IPS-NIHi7 (cell line): ENCODE data around the gene SLC29A3.

Experiments
- DNase-seq: peaks from one replicate; pipeline ENCODE4 v3.0.0; 2012; ENCODE audit warnings: mixed read lengths; ENCODE audit errors: extremely low spot score

SLC29A3 gene

DNA sequence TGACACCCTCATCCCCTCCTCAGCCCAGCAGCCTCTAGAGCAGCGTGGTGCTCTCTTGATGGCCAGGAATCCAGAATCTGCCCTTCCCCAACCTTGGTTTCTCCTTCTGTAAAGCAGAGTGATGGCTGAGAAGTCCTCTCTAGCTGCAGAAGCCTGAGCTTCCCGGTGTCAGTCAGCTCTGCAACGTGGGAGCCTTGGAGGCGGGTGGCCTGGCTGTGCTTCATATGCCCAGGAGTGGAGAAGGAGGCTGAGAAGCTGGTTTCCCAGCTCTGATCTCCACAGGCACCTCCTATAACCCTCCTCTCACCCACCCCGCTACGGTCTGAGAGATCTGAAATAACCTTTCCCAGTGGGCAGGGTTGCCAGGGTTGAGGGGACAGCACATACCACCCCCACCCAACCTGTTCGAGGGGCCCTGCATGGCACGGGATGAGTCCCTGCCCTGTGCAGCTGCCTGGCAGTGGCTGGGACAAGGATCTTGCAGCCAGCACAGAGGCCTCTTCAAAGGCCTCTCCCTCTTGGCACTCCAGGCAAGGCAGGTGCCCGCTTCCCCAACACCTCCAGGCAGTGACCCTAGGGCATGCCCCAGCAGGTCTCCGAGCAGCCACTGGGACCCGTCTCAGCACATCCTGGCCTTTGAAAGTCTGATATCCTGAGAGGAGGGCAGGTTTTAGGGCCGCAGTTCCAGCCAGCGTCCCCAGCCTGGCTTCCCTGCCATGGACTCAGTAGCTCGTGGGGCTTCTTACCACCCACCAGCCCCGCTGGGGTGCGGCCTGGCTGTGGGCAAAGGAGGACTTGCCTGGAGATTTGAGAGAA lies 18.3 kb upstream of the SLC29A3 start:
- no peak for DNase-seq

DNA sequence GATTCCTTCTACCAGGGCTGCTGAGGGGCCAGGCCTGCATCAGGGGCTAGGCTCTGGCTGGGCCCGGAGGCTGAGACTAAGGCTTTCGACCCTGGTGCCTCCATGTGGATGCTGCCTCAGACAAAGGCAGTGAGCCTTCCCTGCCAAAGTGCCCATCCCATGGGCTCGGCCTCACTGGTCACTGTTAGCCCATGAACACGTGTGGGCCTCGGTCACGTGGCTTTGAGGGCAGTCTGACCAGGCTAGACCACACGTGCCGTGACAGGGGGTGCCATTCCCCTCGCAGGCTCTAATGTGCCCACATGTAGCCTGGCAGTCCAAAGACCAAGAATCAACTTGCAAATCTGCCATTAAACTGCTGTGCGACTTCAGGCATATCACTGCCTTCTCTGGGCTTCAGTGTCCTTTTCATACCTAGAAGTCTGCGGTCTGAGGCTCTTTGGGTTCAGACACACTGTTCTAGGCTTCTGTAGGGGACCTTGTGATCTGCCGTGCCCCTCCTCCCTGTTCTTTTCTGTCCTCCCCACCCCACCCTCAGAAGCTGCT lies 17.6 kb upstream of the SLC29A3 start:
- no peak for DNase-seq

- no peak for DNase-seq
Measured at GRCh38 chr10:71302451-71302850, 16.6 kb upstream of the SLC29A3 start.

DNA sequence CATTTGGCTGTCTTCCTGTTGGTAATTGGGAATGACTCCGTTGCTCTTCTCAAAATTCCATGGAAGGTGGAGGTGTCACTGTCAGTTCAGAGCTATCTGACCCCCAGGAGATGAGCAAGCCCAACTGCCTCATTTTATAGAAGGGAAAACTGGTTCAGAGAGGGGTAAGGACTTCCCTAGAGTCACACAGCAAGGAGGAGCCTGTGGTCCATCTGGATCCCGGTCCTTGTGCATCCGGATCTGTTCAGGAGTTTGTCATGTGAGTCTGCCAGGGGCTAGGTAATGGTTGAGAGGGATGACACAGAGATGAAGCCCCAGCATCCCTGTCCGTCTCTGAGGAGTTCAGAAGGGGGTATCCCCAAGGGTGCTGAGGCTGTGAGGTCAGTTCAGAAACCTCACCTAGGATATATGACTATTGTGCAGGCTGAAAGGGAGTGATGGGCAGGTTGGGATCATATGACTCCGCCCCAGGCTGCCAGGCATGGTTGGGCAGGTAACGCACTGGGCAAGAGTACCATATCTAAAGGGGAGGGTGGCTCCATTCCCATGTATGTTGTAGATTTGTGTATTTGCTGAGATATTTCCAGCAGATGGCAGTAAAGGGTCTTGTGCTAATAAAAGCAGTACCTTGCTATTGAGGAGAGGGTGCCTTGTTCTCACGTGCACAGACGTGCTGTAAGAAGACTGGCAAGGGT lies 16.0 kb upstream of the SLC29A3 start:
- DNase-seq: peak; percentile 56

DNA sequence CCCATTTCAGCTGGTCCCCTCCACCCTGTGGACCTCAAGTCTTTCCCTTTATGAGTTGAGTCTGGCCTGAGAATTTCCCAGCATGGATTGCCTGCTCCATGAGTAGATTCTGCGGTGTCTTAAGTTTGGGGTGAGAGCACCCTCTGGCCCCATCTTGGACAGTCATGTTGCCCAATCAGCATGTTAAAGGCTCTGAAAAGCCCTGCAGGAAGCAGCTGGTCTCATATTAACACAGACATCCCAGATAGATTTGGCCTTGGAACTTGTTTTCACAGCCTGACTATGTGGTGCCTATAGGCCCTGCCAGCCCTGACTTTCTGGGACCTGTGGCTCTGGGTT lies 15.5 kb upstream of the SLC29A3 start:
- no peak for DNase-seq

DNA sequence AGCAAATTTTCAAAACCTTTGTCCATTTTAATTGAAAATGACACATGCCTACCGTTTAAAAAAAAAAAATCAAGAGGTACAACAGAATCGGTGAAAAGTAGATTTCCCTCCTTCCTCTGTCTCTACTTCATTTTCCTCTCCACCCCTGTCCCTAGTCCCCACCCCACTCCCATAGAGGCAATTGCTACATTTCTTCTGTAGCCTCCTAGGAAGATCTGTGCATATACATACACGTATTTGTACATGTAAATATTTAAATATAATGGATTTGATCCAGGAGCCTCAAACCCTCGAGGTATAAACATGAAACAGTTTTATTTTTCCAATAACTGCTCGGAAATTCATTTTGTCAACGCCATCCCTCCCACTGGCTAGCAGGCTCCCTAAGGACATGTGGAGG lies 14.1 kb upstream of the SLC29A3 start:
- no peak for DNase-seq

DNA sequence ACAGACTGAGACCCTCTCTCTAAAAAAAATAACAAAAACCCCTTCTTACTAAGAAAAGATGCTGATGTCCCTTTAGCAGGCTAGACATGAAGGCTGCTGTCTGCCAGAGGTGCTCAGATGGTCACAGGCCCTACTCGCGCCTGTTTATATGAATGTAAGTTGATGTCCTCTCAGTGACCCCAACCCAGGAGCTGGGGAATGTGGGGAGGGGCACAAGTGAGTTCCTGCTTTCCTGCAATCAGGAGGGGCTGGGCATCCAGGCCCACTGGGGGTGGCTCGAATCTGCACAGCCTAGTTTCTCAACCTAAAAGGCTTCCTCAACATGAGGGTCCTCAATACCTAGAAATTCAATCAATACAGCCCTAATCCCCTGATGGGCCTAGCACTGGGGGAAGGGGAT lies 12.1 kb upstream of the SLC29A3 start:
- DNase-seq: no peak

DNA sequence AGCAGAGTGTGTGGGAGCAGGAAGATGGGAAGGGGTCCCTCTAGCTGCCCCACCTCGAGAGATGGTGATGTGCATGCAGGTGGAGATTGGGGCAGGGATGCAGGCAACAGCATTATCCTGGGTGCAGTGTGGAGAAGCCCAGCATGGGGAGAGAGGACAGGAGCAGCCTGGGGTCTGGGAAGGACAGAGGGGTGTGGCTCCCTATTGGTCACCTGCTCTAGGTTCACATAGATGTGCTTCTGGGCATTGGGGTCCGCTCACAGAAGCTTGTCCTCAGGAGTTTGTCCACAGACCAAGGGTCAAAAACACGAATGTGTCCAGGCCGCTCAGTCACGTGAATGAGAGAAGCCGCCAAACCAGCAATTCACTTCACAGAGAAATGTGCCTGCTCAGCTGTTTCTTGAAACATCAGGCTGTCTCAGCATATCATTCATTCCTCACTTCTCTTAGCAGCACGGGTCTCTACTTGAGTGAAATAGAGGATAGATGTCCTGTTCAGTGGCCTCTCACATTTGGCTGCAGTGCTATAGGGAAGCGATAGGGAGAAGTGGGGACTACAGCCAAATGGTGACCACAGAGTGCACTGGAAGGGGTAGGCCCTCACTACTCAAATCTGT lies 11.5 kb upstream of the SLC29A3 start:
- DNase-seq: no peak

DNA sequence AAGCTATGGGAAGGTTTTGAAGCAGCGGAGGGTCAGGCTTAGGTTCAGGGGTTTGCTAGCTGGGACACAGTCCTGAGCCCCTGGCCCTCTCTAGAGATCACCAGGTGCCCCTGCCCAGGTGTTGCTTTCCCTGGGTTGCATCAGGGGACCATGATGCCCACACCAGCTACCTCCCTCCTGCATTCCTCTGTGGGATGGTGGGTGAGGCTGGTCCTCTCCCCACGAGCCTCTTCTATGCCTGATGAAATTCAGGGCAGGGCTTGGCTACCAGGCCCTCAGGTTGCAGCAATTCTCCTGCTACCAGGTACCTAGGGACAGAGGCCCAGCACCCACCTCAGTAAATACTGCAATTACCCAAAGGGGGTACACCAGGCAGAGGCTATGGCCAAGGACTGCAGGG lies 10.8 kb upstream of the SLC29A3 start:
- DNase-seq: no peak

GRCh38 chr10:71308985-71309384 lies 10.1 kb upstream of the SLC29A3 start:
- DNase-seq: no peak

DNA sequence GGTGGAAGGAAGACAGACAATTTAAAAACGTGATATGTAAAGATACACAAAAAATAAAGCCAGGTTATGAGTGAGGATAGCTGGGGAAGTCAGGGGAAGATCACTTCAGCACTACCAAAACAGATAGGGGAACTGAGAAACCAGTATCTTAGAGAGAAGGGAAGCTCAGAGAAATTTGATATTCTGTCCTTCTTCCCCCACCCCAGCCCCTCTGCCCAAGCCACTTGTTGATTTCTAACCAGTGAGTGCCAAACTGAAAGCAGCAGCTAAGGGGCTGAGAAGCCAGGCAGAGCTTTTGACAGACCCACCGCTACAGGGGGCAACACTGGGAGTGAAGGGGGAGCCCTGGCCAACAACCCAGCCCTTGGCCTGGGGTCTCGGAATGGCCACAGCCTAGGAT lies 9.1 kb upstream of the SLC29A3 start:
- DNase-seq: no peak

GRCh38 chr10:71312220-71312619 lies 6.8 kb upstream of the SLC29A3 start:
- DNase-seq: no peak

- no peak for DNase-seq
Measured at GRCh38 chr10:71312811-71313789, 6.0 kb upstream of the SLC29A3 start.

- DNase-seq: peak; percentile 82
Measured at GRCh38 chr10:71314028-71314693, 4.9 kb upstream of the SLC29A3 start.

DNA sequence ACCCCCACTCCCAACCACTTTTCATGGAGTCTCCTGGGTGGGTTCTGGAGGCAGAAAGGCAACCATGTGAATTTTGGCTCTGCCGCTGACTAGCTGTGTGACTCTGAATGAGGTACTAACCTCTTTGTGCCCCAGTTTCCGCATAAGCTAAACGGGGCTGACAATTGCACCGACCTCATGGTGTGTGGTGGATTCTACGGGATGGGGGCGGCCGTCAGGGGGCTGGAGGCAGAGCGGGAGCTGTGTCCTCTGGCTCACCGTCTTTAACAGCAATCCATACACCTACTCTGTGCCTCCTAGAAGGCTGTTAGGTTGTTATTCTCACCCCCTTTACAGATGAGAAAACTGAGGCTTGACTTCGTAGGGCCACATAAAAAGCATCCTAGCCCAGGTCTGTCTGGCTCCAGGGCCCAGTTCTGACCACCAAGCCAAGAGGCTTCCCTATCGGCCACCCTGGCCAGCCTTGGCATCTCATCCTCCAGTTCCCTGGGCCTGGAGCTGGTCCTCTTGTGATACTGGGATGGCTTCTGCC lies 4.3 kb upstream of the SLC29A3 start:
- no peak for DNase-seq

GRCh38 chr10:71316056-71316785 lies 2.8 kb upstream of the SLC29A3 start:
- DNase-seq: no peak

- DNase-seq: no peak
Measured at GRCh38 chr10:71316786-71317160, 2.3 kb upstream of the SLC29A3 start.

GRCh38 chr10:71317739-71318138 lies 1.3 kb upstream of the SLC29A3 start:
- no peak for DNase-seq

DNA sequence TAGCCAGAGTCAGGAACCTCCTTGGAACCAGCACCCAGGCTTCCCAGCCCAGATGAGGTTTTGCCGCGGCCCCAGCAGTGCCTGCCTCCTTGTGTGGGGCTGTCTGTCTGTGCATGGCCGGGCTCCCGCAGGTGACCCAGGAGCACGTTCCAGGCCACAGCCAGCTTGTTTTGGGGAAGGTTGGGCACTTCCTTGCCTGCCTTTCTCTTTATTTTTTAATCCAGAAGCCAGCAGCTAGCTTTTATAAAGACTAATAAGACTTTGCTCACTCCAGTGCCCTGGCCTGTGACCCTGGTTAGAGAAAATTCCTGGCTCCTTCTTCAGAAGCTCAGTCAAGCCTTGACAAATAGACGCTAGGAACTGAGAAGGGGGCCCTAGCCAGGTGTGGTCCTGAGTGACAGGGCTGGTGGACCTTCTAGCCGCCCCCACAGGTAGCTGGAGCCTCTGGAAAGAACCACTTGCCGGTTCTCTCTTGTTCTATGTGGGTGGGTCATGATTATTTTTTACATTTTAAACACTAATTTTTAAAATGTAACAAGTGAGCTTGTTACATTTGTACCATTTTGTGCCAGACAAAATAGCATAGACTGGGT lies 837 bp downstream of the SLC29A3 start:
- DNase-seq: no peak

- DNase-seq: no peak
Measured at GRCh38 chr10:71320592-71320991, 1.5 kb downstream of the SLC29A3 start.
